Heart left ventricle (tissue), 16 donors: ENCODE data around the gene SLC38A10. TPM values are rescaled to one million over a fixed set of nuclear protein-coding genes. Genes with fewer than 3 reads are reported as not detected.

Experiments
- ATAC-seq, 4 donors: fragments of 200-7000 bp; cut with Tn5 transposase; one replicate each; pipeline ENCODE4 v1.9.1; 2020 to 2022; ENCODE audit warnings: moderate library complexity in 4 of 4, mild to moderate bottlenecking in 3 of 4, moderate number of reproducible peaks in 1 of 4
- DNase-seq, 5 donors: peaks; one replicate each; pipeline ENCODE4 v3.0.0-alpha.2; 2020
- H3K27ac ChIP-seq, 12 donors: fragments of 200-600 bp; sonication (generic) in 4 of 12; one replicate each; pipeline versions ENCODE4 v1.5.0 to v1.8.0; 2016 to 2022; ENCODE audit warnings: mild to moderate bottlenecking in 2 of 12
- H3K27me3 ChIP-seq, 9 donors: fragments of 200-600 bp; sonication (generic) in 2 of 9; one replicate each; pipeline versions ENCODE4 v1.5.1 to v1.8.0; 2016 to 2022; ENCODE audit warnings: mild to moderate bottlenecking in 3 of 9
- H3K36me3 ChIP-seq, 9 donors: fragments of 200-600 bp; sonication (generic) in 2 of 9; one replicate each; pipeline versions ENCODE4 v1.5.0 to v1.8.0; 2018 to 2022; ENCODE audit warnings: mild to moderate bottlenecking in 2 of 9
- H3K4me1 ChIP-seq, 12 donors: fragments of 200-600 bp; sonication (generic) in 4 of 12; one replicate each; pipeline versions ENCODE4 v1.5.0 to v1.8.0; 2016 to 2022; ENCODE audit warnings: mild to moderate bottlenecking in 3 of 12
- H3K4me3 ChIP-seq, 12 donors: fragments of 200-600 bp; sonication (generic) in 4 of 12; one replicate each; pipeline versions ENCODE4 v1.5.0 to v1.8.0; 2017 to 2022; ENCODE audit warnings: mild to moderate bottlenecking in 9 of 12, moderate library complexity in 4 of 12
- H3K9me3 ChIP-seq, 12 donors: fragments of 200-600 bp; sonication (generic) in 4 of 12; one replicate each; pipeline versions ENCODE4 v1.5.0 to v1.8.0; 2016 to 2022; ENCODE audit warnings: mild to moderate bottlenecking in 1 of 12
- POLR2A ChIP-seq, 2 donors: fragments of 450-650 bp; IDR thresholded peaks; one replicate each; pipeline ENCODE4 v1.6.1; 2017; ENCODE audit warnings: antibody characterized with exemption in 2 of 2, mild to moderate bottlenecking in 2 of 2, moderate library complexity in 2 of 2
- WGBS, 4 donors: extraction: QIAGEN DNeasy Blood & Tissue Kit in 2 of 4; methylation state at CpG; one replicate each; pipeline versions ENCODE4 v1.1.5 to v1.1.7; 2013 to 2018; 5-methylcytosine and 5-hydroxymethylcytosine counted together
- intact Hi-C, 10 donors: fragments of 100-400 bp; cut with DNase I; formaldehyde crosslinking; loops; one replicate each; pipeline versions ENCODE4 v1.11.1 to v1.14.2; 2022
- polyA plus RNA-seq, 2 donors: library from polyadenylated mRNA; stranded (reverse); fragments of 200-250 nt; gene quantifications; one replicate each; pipeline ENCODE4 v1.2.3, GENCODE V29; 2013
- total RNA-seq, 9 donors: library from RNA; depleted of rRNA in 2 of 9; stranded (reverse); fragments of >200 nt in 2 of 9; fragmentation: NEBNext Ultra II Directional in 3 of 9; extraction: Animal tissue kit (Norgen Biotek cat#: 25700) in 3 of 9; gene quantifications; one replicate each; pipeline versions ENCODE4 v1.1.0 to v1.2.4, GENCODE V29; 2016 to 2023
- TF ChIP-seq, protein P1 (sequence below), 12 donors: fragments of 200-600 bp; sonication (generic) in 4 of 12; IDR thresholded peaks; one replicate each; pipeline versions ENCODE4 v1.5.0 to v1.8.0; 2018 to 2022; ENCODE audit warnings: antibody characterized with exemption in 12 of 12, mild to moderate bottlenecking in 5 of 12
- donor health status: ischemic (EF 13 %, LVEDD 7.1; RV severe dilation, severe dysfunction).
- donor health status: healthy with polysubstance abuse.
- donor health status: DM: no; HTN: yes; CAD: no.
- donor health status: DM: no; HTN: no; CAD: no.
- donor health status: ischemic (EF 25% LVEDD 6.9; RV normal size, moderate dysfunction).
- donor health status: ischemic (EF 25% LVEDD 5.7; RV mildly dilated, moderate dysfunction).
- donor health status: healthy.
- donor health status: DM: yes; HTN: yes; CAD: no.
- donor health status: ischemic (EF 35%, LVEDD 5.7; RV mildly dilated, moderate dysfunction).
- donor health status: nonischemic (EF 11% LVEDD 7.7; RV severe dilation, severe dysfunction).
- donor health status: DM: yes; HTN: yes; CAD: no.
- donor health status: PGD.
- donor health status: ischemic (EF 29% LVEDD 5.4; RV normal size, mild dysfunction).
- donor health status: nonischemic (EF 23%, LVEDD 6.1; RV moderate dilation, normal function).

Gene SLC38A10
- total and polyA plus RNA-seq, 11 donors, result 27.4 to 67.7 (median 46.7) TPM

DNA sequence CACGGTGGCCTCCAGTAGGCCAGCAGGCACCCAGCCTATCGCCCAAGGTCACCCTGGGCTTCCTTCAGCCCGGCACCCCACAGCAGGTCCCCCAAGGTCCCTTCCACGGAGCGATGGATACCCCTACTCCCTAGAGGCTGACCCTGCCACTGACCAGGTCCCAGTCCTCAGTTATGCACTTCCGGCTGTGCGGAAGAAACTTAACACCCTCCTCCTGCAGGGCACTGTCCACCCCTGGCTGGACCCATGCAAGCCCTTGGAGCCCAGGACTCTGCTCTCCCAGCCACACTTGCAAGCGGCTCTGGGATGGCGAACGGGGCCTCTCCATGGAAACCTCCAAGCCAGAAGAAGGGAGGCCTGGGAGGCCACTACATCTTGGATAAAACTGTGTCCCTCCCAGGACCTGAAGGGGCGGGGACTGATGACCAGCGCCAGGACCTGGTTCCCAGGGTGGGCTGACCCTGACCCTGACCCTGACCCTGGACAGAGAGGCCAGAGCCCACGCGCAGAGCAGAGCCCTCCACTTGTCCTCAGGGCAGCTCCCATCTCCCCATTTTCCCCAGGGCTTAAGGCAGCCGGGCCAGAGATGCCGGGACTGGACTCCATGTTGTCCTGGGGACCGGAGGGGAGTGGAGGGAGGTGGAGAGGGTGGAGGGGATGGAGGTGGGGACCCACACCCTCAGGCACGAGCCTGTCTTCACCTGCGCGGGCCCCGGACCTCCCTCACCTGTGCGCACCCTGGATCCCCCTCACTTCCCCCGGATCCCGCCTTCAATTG is 73.1 kb downstream of the SLC38A10 start:
- Histone ChIP-seq H3K36me3 (peaks cover 0 to 12% (median 3%) of the 10 kb centered on the region in 9 donors), H3K4me1 (peaks cover 6 to 25% (median 18%) of the 10 kb centered on the region in 12 donors), H3K27ac (peak overlapping the region in 4 of 12 donors; percentile 39 to 58 (median 46)), H3K27me3 (no peaks in the 10 kb centered on the region), H3K9me3 (peaks cover 0 to 11% (median 0%) of the 10 kb centered on the region in 12 donors), H3K4me3 (peak overlapping the region; percentile 55 to 96 (median 80))
- DNase-seq, result no peak
- TF ChIP-seq POLR2A (IDR thresholded peaks at IDR 0.05), result no peak
- TF ChIP-seq, protein P1, sequence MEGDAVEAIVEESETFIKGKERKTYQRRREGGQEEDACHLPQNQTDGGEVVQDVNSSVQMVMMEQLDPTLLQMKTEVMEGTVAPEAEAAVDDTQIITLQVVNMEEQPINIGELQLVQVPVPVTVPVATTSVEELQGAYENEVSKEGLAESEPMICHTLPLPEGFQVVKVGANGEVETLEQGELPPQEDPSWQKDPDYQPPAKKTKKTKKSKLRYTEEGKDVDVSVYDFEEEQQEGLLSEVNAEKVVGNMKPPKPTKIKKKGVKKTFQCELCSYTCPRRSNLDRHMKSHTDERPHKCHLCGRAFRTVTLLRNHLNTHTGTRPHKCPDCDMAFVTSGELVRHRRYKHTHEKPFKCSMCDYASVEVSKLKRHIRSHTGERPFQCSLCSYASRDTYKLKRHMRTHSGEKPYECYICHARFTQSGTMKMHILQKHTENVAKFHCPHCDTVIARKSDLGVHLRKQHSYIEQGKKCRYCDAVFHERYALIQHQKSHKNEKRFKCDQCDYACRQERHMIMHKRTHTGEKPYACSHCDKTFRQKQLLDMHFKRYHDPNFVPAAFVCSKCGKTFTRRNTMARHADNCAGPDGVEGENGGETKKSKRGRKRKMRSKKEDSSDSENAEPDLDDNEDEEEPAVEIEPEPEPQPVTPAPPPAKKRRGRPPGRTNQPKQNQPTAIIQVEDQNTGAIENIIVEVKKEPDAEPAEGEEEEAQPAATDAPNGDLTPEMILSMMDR (IDR thresholded peaks at IDR 0.05), result no peak
- peak in 2 of 4 donors; percentile 0 to 1 for ATAC-seq
- intact Hi-C loops, result no loop called here
- 15 to 21% (median 18%) methylated on average over 14 to 24 of the region's 24 CpGs for WGBS, 4 donors

- H3K4me3 ChIP-seq, result peak overlapping the region in 9 of 12 donors; percentile 62 to 94 (median 82)
- peaks cover 6 to 25% (median 18%) of the 10 kb centered on the region in 12 donors for H3K4me1 ChIP-seq
- H3K27me3 ChIP-seq, result no peaks in the 10 kb centered on the region
- H3K36me3 ChIP-seq, result peaks cover 0 to 12% (median 3%) of the 10 kb centered on the region in 9 donors
- H3K27ac ChIP-seq, result no peak overlapping the region
- DNase-seq (no peak), ATAC-seq (no peak)
- peaks cover 0 to 5% (median 0%) of the 10 kb centered on the region in 12 donors for H3K9me3 ChIP-seq
- 68 to 72% (median 69%) methylated on average over 10 to 11 of the region's 11 CpGs for WGBS, 4 donors
- intact Hi-C loops, result no loop called here
- TF ChIP-seq, protein P1 (IDR thresholded peaks at IDR 0.05), result no peak
Measured at GRCh38 chr17:81221371-81221841, 73.7 kb downstream of the SLC38A10 start.

- no peak overlapping the region for H3K27ac ChIP-seq
- no peak overlapping the region for H3K4me3 ChIP-seq
- DNase-seq, result no peak
- TF ChIP-seq, protein P1 (IDR thresholded peaks at IDR 0.05), result no peak
- no peak for TF ChIP-seq POLR2A (IDR thresholded peaks at IDR 0.05)
- H3K4me1 ChIP-seq, result peaks cover 6 to 25% (median 18%) of the 10 kb centered on the region in 12 donors
- H3K9me3 ChIP-seq, result no peaks in the 10 kb centered on the region
- 91 to 97% (median 96%) methylated on average over 14 to 24 of the region's 24 CpGs for WGBS, 4 donors
- intact Hi-C loops, result no loop called here
- no peaks in the 10 kb centered on the region for H3K27me3 ChIP-seq
- no peak for ATAC-seq
- peaks cover 0 to 12% (median 3%) of the 10 kb centered on the region in 9 donors for H3K36me3 ChIP-seq
Measured at GRCh38 chr17:81219476-81220180, 75.5 kb downstream of the SLC38A10 start.

DNA sequence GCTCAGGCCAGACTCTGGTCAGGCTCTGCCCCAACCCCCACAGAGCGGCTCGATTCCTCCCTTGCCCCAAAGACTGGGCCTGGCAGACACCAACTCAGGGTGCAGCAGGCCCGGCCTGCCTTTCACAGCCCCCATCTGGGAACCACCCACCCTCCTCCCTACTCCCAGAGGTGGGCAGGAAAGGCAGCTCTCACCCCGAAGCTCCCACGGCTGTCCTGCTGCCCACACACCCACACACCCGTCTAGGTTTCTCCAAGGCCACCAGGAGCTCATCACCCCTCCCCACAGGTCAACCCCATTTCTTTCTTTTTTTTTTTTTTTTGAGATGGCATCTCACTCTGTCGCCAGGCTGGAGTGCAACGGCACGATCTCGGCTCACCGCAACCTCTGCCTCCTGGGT is 76.1 kb downstream of the SLC38A10 start:
- Histone ChIP-seq H3K4me3 (no peak overlapping the region), H3K27ac (no peak overlapping the region), H3K27me3 (no peaks in the 10 kb centered on the region), H3K4me1 (peaks cover 6 to 25% (median 18%) of the 10 kb centered on the region in 12 donors), H3K36me3 (peaks cover 0 to 12% (median 3%) of the 10 kb centered on the region in 9 donors), H3K9me3 (no peaks in the 10 kb centered on the region)
- TF ChIP-seq, protein P1 (IDR thresholded peaks at IDR 0.05), result no peak
- no peak for TF ChIP-seq POLR2A (IDR thresholded peaks at IDR 0.05)
- ATAC-seq (no peak), DNase-seq (no peak)
- intact Hi-C loops, result no loop called here
- 94 to 97% (median 94%) methylated on average over 11 of the region's 11 CpGs for WGBS, 4 donors
